GM12875 (cell line): ENCODE measurements around the gene MMP24.
"Not testable (repeated sequence)": the region's sequence is repeated elsewhere in the genome, so short reads cannot be mapped to it uniquely, and the experiment has no call there.

Source experiments
- H3K4me3 ChIP-seq: one replicate; pipeline ENCODE4 v1.5.1; 2011; ENCODE audit warnings: low read depth, low read length, control low read depth
- TF ChIP-seq, protein P1 (sequence below): IDR thresholded peaks from 2 replicates; pipeline ENCODE4 v1.5.1; 2011; ENCODE audit warnings: low read depth, mild to moderate bottlenecking, control low read depth, inconsistent platforms, low read length, moderate library complexity, borderline replicate concordance; ENCODE audit not compliant: insufficient read depth

MMP24 gene

DNA sequence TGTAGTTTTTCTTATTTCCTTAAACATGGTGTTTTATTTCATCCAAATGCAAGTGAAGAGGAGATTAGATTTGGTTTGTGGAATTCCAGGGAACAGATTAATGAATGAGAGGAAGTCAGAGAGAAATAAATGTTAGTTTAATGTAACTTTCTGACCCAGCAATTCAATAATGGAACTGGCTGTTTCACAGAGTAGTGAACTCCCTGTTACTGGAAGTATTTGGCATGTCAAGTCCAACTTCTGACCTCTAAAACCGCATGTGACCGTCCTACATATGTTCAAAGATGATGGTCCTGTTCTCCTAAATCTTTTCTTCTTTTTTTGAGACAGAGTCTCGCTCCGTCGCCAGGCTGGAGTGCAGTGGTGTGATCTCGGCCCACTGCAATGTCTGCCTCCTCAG lies 35.9 kb upstream of the MMP24 start:
- no peak overlapping the region for H3K4me3 ChIP-seq
- TF ChIP-seq, protein P1, sequence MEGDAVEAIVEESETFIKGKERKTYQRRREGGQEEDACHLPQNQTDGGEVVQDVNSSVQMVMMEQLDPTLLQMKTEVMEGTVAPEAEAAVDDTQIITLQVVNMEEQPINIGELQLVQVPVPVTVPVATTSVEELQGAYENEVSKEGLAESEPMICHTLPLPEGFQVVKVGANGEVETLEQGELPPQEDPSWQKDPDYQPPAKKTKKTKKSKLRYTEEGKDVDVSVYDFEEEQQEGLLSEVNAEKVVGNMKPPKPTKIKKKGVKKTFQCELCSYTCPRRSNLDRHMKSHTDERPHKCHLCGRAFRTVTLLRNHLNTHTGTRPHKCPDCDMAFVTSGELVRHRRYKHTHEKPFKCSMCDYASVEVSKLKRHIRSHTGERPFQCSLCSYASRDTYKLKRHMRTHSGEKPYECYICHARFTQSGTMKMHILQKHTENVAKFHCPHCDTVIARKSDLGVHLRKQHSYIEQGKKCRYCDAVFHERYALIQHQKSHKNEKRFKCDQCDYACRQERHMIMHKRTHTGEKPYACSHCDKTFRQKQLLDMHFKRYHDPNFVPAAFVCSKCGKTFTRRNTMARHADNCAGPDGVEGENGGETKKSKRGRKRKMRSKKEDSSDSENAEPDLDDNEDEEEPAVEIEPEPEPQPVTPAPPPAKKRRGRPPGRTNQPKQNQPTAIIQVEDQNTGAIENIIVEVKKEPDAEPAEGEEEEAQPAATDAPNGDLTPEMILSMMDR, result no peak

- H3K4me3 ChIP-seq, result no peak overlapping the region
- TF ChIP-seq, protein P1, result no peak
Observed at GRCh38 chr20:35191419-35192117, 34.9 kb upstream of the MMP24 start.

DNA sequence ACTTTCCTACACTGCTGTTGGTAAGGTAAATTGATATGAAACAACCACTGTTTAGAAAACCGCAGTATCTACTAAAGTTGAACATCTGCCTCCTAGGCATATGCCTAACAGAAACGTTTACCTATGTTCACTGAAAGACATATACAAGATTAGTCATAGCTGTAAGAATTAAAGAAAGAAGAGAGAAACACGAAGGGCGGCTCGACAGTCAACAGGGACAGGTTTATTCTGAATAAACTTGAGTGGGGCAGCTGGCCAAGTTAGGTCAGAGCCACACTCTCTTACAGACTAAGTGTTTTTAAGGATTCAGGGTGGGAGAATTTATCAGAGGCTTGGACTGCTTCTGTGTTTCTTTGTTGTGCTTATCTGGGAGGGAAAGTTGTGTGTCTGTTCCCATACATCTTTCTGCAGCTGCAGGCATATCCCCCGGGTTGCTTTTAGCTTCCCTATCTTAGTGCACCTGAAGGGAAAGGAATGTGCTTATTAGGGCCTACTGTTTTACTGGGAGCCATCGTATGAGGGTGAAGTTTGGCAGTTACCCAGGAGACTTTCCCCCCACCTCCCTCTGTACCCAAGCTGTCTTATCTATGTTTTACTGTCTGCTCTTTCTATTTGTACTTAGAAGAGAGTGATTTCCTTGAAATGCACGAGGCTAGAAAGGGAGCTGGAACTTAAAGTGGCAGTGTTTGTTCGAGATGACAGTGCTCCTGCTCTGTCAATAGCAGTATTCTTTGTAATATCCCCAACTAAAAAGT lies 34.2 kb upstream of the MMP24 start:
- H3K4me3 ChIP-seq, result no peak overlapping the region
- TF ChIP-seq, protein P1, result no peak

- H3K4me3 ChIP-seq, result not testable (repeated sequence)
Observed at GRCh38 chr20:35193031-35193791, 33.3 kb upstream of the MMP24 start.

GRCh38 chr20:35196313-35196712 lies 30.2 kb upstream of the MMP24 start:
- H3K4me3 ChIP-seq, result no peak overlapping the region
- TF ChIP-seq, protein P1, result no peak

GRCh38 chr20:35199740-35200139 lies 26.8 kb upstream of the MMP24 start:
- no peak overlapping the region for H3K4me3 ChIP-seq
- TF ChIP-seq, protein P1, result no peak

DNA sequence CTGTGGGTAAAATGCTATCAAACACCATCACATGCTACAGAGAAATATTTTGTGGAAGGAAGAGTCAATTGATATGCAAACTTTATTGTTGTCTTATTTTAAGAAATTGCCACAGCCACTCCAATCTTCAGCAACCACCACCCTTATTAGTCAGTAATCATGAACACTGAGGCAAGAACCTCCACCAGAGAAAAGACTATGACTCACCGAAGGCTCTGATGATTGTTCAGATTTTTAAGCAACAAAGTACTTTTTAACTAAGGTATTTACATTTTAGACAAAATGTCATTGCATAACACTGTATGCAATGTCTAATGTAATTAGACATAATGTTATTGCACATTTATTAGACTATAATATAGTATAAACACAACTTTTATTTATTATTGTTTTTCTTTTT lies 26.2 kb upstream of the MMP24 start:
- H3K4me3 ChIP-seq, result no peak overlapping the region
- TF ChIP-seq, protein P1, result no peak

- H3K4me3 ChIP-seq, result not testable (repeated sequence)
Observed at GRCh38 chr20:35201467-35201866, 25.0 kb upstream of the MMP24 start.
